Keratinocyte (primary cell): ENCODE data around the gene NFATC2. TPM values are rescaled to one million over a fixed set of nuclear protein-coding genes. Genes with fewer than 3 reads are reported as not detected.

Experiments
- DNase-seq: peaks from one replicate; pipeline ENCODE4 v3.0.0-alpha.2; 2011; ENCODE audit warnings: low read depth, missing footprints, low spot score
- FAIRE-seq: peaks from 2 replicates; lab custom pipeline; 2011; peaks lifted over from hg19 to GRCh38; lab: Jason Lieb, UNC
- H2AFZ ChIP-seq: 2 replicates; pipeline ENCODE4 v1.6.0; 2012; ENCODE audit warnings: low read length, control low read depth, inconsistent platforms; ENCODE audit not compliant: control insufficient read depth
- H3K27ac ChIP-seq: 2 replicates; pipeline ENCODE4 v1.5.1; 2011; ENCODE audit warnings: low read length; ENCODE audit not compliant: control insufficient read depth, insufficient read depth
- H3K27me3 ChIP-seq: 3 replicates; pipeline ENCODE4 v1.6.0; 2011; ENCODE audit warnings: low read length; ENCODE audit not compliant: control insufficient read depth, insufficient read depth; ENCODE audit errors: extremely low read depth
- H3K36me3 ChIP-seq, 2 experiments: 2 replicates in 1 of 2; 3 replicates in 1 of 2; pipeline ENCODE4 v1.5.1; 2011; ENCODE audit warnings: low read length in 2 of 2, mild to moderate bottlenecking in 1 of 2; ENCODE audit not compliant: control insufficient read depth in 2 of 2, insufficient read depth in 2 of 2; ENCODE audit errors: extremely low read depth in 1 of 2
- H3K4me1 ChIP-seq: 3 replicates; pipeline ENCODE4 v1.5.1; 2011; ENCODE audit warnings: low read length; ENCODE audit not compliant: control insufficient read depth, insufficient read depth; ENCODE audit errors: extremely low read depth
- H3K4me2 ChIP-seq: 3 replicates; pipeline ENCODE4 v1.6.0; 2011; ENCODE audit warnings: low read depth, low read length; ENCODE audit not compliant: control insufficient read depth, insufficient read depth; ENCODE audit errors: extremely low read depth
- H3K4me3 ChIP-seq, 3 experiments: fragments of 200-600 bp in 1 of 3; sonication (generic) in 1 of 3; 2 replicates in 2 of 3; 3 replicates in 1 of 3; pipeline ENCODE4 v1.5.1; 2011 to 2016; ENCODE audit warnings: low read length in 3 of 3, mild to moderate bottlenecking in 3 of 3, control low read depth in 2 of 3, inconsistent platforms in 1 of 3, low read depth in 1 of 3, mixed read lengths in 1 of 3, mixed run types in 1 of 3, moderate library complexity in 1 of 3; ENCODE audit not compliant: control insufficient read depth in 2 of 3, insufficient read depth in 2 of 3; ENCODE audit errors: extremely low read depth in 1 of 3
- H3K79me2 ChIP-seq: 2 replicates; pipeline ENCODE4 v1.6.0; 2012; ENCODE audit warnings: low read length; ENCODE audit not compliant: control insufficient read depth, insufficient read depth
- H3K9ac ChIP-seq: 3 replicates; pipeline ENCODE4 v1.6.0; 2011; ENCODE audit warnings: low read length; ENCODE audit not compliant: control insufficient read depth, insufficient read depth; ENCODE audit errors: extremely low read depth
- H3K9me1 ChIP-seq: 3 replicates; pipeline ENCODE4 v1.6.0; 2011; ENCODE audit warnings: low read length; ENCODE audit not compliant: control insufficient read depth, insufficient read depth; ENCODE audit errors: extremely low read depth
- H3K9me3 ChIP-seq: 2 replicates; pipeline ENCODE4 v1.5.1; 2012; ENCODE audit warnings: low read depth, low read length; ENCODE audit not compliant: control insufficient read depth
- H4K20me1 ChIP-seq: 3 replicates; pipeline ENCODE4 v1.6.0; 2011; ENCODE audit warnings: low read length; ENCODE audit not compliant: control insufficient read depth, insufficient read depth; ENCODE audit errors: extremely low read depth
- EZH2 ChIP-seq: IDR thresholded peaks from one replicate; pipeline ENCODE4 v1.6.1; 2012; ENCODE audit warnings: inconsistent platforms, mild to moderate bottlenecking, low read length, moderate library complexity
- dilution Hi-C: fragments of 300-500 bp; cut with MboI; formaldehyde crosslinking; loops from one replicate; pipeline ENCODE4 v1.7.0; 2020; ENCODE audit warnings: low sequenced_read_pairs; ENCODE audit not compliant: extremely low pct_ligation_motif_present
- polyA plus RNA-seq, 5 experiments: library from polyadenylated mRNA; depleted of rRNA in 3 of 5; stranded (reverse) in 3 of 5; stranded (forward) in 1 of 5; unstranded in 1 of 5; fragments of >200 nt; gene quantifications; 1 replicate in 1 of 5; 2 replicates in 3 of 5; 3 replicates in 1 of 5; pipeline versions ENCODE4 v1.2.1 to v1.2.3, GENCODE V29; 2011 to 2012; ENCODE audit warnings: missing spikeins in 2 of 5, low read depth in 1 of 5, low replicate concordance in 1 of 5
- TF ChIP-seq, protein P1 (sequence below), 3 experiments: IDR thresholded peaks in 1 of 3; conservative IDR thresholded peaks in 1 of 3; optimal IDR thresholded peaks in 1 of 3; 2 replicates in 2 of 3; 3 replicates in 1 of 3; pipeline versions ENCODE3 to v1.5.1; 2011; ENCODE audit warnings: low read length in 3 of 3, mild to moderate bottlenecking in 3 of 3, moderate library complexity in 2 of 3, control low read depth in 1 of 3, inconsistent platforms in 1 of 3; ENCODE audit not compliant: insufficient read depth in 2 of 3; ENCODE audit errors: extremely low read depth in 1 of 3

Gene NFATC2
- polyA plus RNA-seq, 1 donor (not counting 4 experiments of a cell fraction or from before 2014, with no cell fraction given): 0.05 TPM

DNA sequence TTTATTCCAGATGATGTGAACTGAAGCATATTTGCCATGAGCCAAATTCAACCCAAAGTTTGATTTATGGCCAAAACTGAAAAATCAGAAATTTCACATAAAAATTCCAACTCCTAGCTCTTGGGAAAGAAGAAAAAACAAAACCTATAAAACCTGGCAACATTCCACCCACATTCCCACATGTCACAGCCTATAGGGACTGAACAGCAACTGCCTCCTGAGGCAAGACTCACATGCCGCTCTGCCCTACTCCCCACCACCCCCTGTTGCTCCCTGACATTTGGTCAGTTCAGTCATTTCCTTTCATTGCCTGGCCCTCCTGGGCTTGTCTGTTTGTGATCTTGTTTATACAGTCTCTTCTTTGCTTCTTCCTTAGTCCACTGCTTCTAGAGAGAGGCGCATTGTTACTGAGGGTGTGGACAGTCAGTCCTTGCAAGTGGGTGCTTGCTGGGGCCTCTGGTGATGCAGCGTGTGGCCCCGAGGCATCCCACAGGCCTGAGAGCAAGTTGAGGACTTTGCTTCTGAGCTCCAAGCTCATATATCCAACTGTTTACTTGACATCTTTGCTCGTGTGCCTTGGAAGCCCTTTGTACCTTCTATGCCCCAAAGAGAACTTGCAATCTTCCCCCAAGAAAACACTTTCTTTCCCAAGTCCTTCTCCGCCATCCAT lies 31.4 kb downstream of the NFATC2 start:
- Histone ChIP-seq H3K27me3 (peaks cover 18% of the 10 kb centered on the region), H3K4me1 (peaks cover 3% of the 10 kb centered on the region), H3K9me3 (no peaks in the 10 kb centered on the region), H3K36me3 (no peaks in the 10 kb centered on the region), H2AFZ (no peak overlapping the region), H3K27ac (no peak overlapping the region), H3K9ac (no peak overlapping the region), H3K79me2 (no peaks in the 10 kb centered on the region), H4K20me1 (no peaks in the 10 kb centered on the region), H3K4me3 (no peak overlapping the region), H3K9me1 (no peaks in the 10 kb centered on the region), H3K4me2 (no peak overlapping the region)
- FAIRE-seq: no peak
- dilution Hi-C loops: no loop called here
- DNase-seq: no peak
- no peak for TF ChIP-seq EZH2
- TF ChIP-seq, protein P1, sequence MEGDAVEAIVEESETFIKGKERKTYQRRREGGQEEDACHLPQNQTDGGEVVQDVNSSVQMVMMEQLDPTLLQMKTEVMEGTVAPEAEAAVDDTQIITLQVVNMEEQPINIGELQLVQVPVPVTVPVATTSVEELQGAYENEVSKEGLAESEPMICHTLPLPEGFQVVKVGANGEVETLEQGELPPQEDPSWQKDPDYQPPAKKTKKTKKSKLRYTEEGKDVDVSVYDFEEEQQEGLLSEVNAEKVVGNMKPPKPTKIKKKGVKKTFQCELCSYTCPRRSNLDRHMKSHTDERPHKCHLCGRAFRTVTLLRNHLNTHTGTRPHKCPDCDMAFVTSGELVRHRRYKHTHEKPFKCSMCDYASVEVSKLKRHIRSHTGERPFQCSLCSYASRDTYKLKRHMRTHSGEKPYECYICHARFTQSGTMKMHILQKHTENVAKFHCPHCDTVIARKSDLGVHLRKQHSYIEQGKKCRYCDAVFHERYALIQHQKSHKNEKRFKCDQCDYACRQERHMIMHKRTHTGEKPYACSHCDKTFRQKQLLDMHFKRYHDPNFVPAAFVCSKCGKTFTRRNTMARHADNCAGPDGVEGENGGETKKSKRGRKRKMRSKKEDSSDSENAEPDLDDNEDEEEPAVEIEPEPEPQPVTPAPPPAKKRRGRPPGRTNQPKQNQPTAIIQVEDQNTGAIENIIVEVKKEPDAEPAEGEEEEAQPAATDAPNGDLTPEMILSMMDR (optimal IDR thresholded peaks at IDR 0.05 in 1 of 3, IDR thresholded peaks at IDR 0.05 in 1 of 3, conservative IDR thresholded peaks at IDR 0.05 in 1 of 3; ENCODE audit: extremely low read depth in 1 of 3, insufficient read depth in 2 of 3, low read length in 3 of 3): no peak

DNA sequence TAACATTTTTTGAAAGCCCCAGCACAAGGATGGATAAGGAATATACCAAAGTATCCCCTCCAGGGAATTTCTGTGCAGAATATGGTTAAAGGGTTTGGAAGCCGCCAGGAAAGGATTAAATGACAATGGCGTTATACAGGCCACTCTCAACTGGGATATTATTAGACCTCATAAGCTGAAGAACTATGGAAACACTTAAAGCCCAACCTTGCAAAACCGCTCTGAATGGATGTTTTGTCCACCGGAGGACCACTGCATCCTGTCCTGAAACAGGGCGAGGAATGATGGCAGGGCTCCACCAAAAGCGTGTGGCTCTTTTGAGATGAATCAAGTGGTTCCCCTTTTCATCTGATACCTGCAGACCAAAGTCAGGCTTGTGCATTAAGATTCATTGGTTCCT lies 32.4 kb downstream of the NFATC2 start:
- Histone ChIP-seq H3K27me3 (peaks cover 18% of the 10 kb centered on the region), H3K4me1 (peaks cover 3% of the 10 kb centered on the region)
- no peak for FAIRE-seq

More for the DNA sequence above, 32.4 kb downstream of the NFATC2 start:
- H3K9me1 ChIP-seq: no peaks in the 10 kb centered on the region
- H3K27ac ChIP-seq: no peak overlapping the region
- dilution Hi-C loops: no loop called here
- no peaks in the 10 kb centered on the region for H3K36me3 ChIP-seq
- no peaks in the 10 kb centered on the region for H4K20me1 ChIP-seq
- H3K4me3 ChIP-seq: no peak overlapping the region
- DNase-seq: no peak
- H2AFZ ChIP-seq: no peak overlapping the region
- no peak overlapping the region for H3K4me2 ChIP-seq
- no peak overlapping the region for H3K9ac ChIP-seq
- no peaks in the 10 kb centered on the region for H3K9me3 ChIP-seq
- TF ChIP-seq EZH2: no peak
- TF ChIP-seq, protein P1 (optimal IDR thresholded peaks at IDR 0.05 in 1 of 3, IDR thresholded peaks at IDR 0.05 in 1 of 3, conservative IDR thresholded peaks at IDR 0.05 in 1 of 3; ENCODE audit: extremely low read depth in 1 of 3, insufficient read depth in 2 of 3, low read length in 3 of 3): no peak
- no peaks in the 10 kb centered on the region for H3K79me2 ChIP-seq
